H7 (cell line): ENCODE results near the gene GLI3. TPM values are rescaled to one million over a fixed set of nuclear protein-coding genes. Genes with fewer than 3 reads are reported as not detected.

Experiments
- DNase-seq: peaks from one replicate; pipeline ENCODE4 v3.0.0; 2012
- H3K27me3 ChIP-seq: 2 replicates; pipeline ENCODE4 v1.6.0; 2011; ENCODE audit warnings: mild to moderate bottlenecking, low read length; ENCODE audit not compliant: control insufficient read depth, insufficient read depth
- H3K36me3 ChIP-seq: replicated peaks from 2 replicates; pipeline ENCODE4 v1.5.1; 2011; ENCODE audit warnings: low read length; ENCODE audit not compliant: control insufficient read depth, insufficient read depth
- H3K4me3 ChIP-seq: 2 replicates; pipeline ENCODE4 v1.5.1; 2011; ENCODE audit warnings: low read depth, mild to moderate bottlenecking, control low read depth, low read length, moderate library complexity; ENCODE audit not compliant: insufficient read depth
- total RNA-seq: library from RNA; depleted of rRNA; stranded (reverse); fragments of >200 nt; shearing (Covaris generic); gene quantifications from 2 replicates; pipeline ENCODE4 v1.2.3, GENCODE V29; 2014

The GLI3 gene
- total RNA-seq, 1 experiment from 2014 or later = 6.7 TPM

DNA sequence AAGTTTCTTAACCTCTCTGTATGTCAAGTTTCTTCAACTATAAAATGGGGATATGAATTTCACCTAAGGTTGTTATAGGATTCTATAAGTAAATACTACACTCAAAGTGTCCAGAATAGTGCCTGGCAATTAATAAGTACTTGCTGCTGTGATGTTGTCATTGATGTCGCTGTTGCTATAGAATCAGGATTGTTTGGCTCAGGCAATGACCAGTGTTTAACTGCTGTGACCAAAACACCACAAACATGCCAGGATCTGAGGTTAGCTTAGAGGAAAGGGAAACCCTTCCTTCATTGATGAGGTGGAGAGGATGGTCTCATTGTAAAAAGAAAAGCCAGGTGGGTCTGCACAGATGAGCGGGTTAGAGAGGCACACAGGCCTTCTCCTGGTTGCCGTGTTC lies 311.1 kb downstream of the GLI3 start:
- Histone ChIP-seq H3K4me3 (no peak overlapping the region), H3K27me3 (no peaks in the 10 kb centered on the region), H3K36me3 (no peaks in the 10 kb centered on the region)
- no peak for DNase-seq

DNA sequence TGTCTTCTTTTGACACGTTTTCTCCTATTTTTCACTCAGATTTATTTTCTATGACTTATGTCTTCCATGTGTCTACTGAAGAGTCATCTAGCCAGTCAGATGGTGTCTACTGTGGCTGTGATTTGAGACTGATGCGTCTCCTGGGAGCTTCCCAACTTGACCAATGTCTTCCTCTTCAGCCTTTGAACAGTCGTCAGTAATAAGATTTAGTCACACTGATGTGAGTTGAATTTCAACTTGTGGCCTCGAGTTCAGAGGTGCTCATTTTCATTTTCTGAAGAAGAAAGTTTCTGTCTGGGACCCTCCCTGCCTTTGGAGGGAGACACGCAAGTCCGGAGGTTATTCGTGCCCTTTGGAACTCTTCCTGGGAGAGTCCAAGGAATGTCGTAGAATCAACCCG lies 312.2 kb downstream of the GLI3 start:
- Histone ChIP-seq H3K27me3 (no peaks in the 10 kb centered on the region), H3K4me3 (no peak overlapping the region), H3K36me3 (no peaks in the 10 kb centered on the region)
- no peak for DNase-seq

DNA sequence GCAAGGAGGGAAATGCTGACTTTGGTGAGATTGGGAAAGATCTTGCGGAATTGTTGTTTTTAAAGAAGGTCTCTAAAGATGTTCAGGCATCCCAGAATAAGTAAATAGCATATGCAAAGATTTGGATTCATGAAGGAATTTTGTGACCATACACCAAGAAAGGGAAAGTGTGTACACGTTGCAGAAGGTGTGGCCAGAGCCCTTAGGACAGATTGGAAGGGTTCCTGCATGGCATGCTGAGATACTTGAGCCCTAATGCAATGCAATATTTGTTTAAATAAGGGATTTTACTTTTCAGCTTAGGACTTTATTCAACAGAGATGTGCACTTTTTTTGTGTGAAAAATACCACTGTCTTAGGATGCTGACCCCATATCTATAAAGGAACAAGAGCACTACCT lies 314.6 kb downstream of the GLI3 start:
- Histone ChIP-seq H3K36me3 (no peaks in the 10 kb centered on the region), H3K4me3 (no peak overlapping the region), H3K27me3 (no peaks in the 10 kb centered on the region)
- no peak for DNase-seq

DNA sequence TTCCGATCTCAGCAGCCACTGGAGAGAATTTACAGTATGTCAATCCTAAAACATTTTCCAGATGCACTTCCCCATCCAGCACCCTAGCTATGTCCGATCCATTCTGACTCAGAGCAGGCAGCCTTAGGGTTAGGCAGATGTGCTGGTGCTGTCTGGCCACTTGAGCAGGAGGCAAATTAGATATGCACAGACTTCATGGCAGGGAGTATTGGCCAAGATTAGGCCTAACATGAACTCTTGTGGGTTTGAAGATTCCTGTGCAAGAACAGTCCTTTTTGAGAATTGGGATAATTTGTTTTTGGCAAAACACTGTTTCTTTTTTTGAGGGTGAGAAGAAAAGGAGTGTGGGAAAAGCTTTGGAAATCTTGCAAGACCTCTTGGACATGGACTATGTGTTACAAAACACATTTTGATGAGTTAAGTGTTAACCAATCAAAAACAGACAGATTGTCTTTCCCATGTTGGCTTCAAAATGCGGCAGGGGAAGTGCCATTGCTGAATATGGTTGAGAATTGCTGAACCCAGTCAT lies 315.5 kb downstream of the GLI3 start:
- no peak for DNase-seq
- Histone ChIP-seq H3K4me3 (no peak overlapping the region), H3K36me3 (no peaks in the 10 kb centered on the region), H3K27me3 (no peaks in the 10 kb centered on the region)

GRCh38 chr7:41918597-41918996 lies 318.4 kb downstream of the GLI3 start:
- DNase-seq = no peak
- Histone ChIP-seq H3K36me3 (no peaks in the 10 kb centered on the region), H3K27me3 (no peaks in the 10 kb centered on the region), H3K4me3 (no peak overlapping the region)

- H3K27me3 ChIP-seq = no peaks in the 10 kb centered on the region
- no peak for DNase-seq
- H3K36me3 ChIP-seq = no peaks in the 10 kb centered on the region
- no peak overlapping the region for H3K4me3 ChIP-seq
Measured at GRCh38 chr7:41916450-41916927, 320.5 kb downstream of the GLI3 start.

GRCh38 chr7:41915871-41916270 lies 321.1 kb downstream of the GLI3 start:
- Histone ChIP-seq H3K27me3 (no peaks in the 10 kb centered on the region), H3K36me3 (no peaks in the 10 kb centered on the region), H3K4me3 (no peak overlapping the region)
- DNase-seq = no peak

- DNase-seq = no peak
- no peaks in the 10 kb centered on the region for H3K27me3 ChIP-seq
- no peak overlapping the region for H3K4me3 ChIP-seq
- H3K36me3 ChIP-seq = no peaks in the 10 kb centered on the region
Measured at GRCh38 chr7:41912851-41913567, 324.0 kb downstream of the GLI3 start.

GRCh38 chr7:41912426-41912825 lies 324.6 kb downstream of the GLI3 start:
- Histone ChIP-seq H3K27me3 (no peaks in the 10 kb centered on the region), H3K4me3 (no peak overlapping the region), H3K36me3 (no peaks in the 10 kb centered on the region)
- DNase-seq = no peak

DNA sequence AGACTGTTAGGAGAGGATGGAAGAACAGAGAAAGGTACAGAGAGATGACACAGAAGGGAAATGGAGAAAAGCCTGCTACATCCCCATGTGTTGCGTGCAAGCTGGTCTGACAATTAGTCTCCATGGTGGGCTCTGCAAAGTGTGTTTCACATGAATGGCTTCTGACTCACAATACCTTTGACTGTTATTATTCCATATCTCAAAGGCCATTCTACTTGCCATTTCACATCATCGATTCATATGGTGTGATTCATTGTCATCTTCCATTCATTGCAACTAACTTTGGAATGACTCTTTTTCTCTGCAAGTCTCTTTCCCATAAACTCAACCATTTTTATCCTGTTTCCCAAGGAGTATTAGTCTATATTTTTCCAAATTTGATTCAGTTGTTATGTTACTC lies 325.2 kb downstream of the GLI3 start:
- DNase-seq = no peak
- Histone ChIP-seq H3K36me3 (no peaks in the 10 kb centered on the region), H3K27me3 (no peaks in the 10 kb centered on the region)

More for the DNA sequence above, 325.2 kb downstream of the GLI3 start:
- H3K4me3 ChIP-seq = no peak overlapping the region
